Keratinocyte (primary cell): ENCODE results near the gene CCNH.

Experiments used
- CTCF ChIP-seq, 3 experiments: IDR thresholded peaks in 1 of 3; conservative IDR thresholded peaks in 1 of 3; optimal IDR thresholded peaks in 1 of 3; 2 replicates in 2 of 3; 3 replicates in 1 of 3; pipeline versions ENCODE3 to v1.5.1; 2011; ENCODE audit warnings: low read length in 3 of 3, mild to moderate bottlenecking in 3 of 3, moderate library complexity in 2 of 3, control low read depth in 1 of 3, inconsistent platforms in 1 of 3; ENCODE audit not compliant: insufficient read depth in 2 of 3; ENCODE audit errors: extremely low read depth in 1 of 3
- EZH2 ChIP-seq: IDR thresholded peaks from one replicate; pipeline ENCODE4 v1.6.1; 2012; ENCODE audit warnings: inconsistent platforms, mild to moderate bottlenecking, low read length, moderate library complexity

GRCh38 chr5:87421307-87421706 lies 8.6 kb upstream of the CCNH start:
- TF ChIP-seq CTCF (optimal IDR thresholded peaks at IDR 0.05 in 1 of 3, IDR thresholded peaks at IDR 0.05 in 1 of 3, conservative IDR thresholded peaks at IDR 0.05 in 1 of 3; ENCODE audit: extremely low read depth in 1 of 3, insufficient read depth in 2 of 3, low read length in 3 of 3): no peak
- no peak for TF ChIP-seq EZH2
